Measurements from ENCODE around the gene TBL1XR1.
"Not testable (repeated sequence)": the region's sequence is repeated elsewhere in the genome, so short reads cannot be mapped to it uniquely, and the experiment has no call there.

TBL1XR1 gene

DNA sequence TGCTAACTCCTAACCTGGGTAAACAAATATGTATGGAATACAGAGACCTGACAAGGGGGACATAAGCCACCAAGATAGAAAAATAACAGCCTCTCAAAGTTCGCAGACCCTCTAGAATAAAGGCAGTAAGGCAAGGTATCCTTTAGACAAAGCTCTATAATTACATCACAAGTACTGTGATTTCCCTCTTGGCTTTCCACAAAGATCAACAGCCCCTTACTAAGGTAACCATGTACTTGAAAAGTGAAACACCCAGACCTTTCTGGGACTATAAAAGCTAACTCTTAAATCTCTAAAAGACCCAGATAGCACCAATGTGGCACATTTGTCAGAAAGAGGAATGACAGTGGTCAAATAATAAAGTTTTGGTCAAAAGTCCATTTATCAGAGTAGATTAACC, 51.9 kb downstream of the TBL1XR1 start:
- in situ Hi-C loops (cut with HindIII; ENCODE audit: low sequenced_read_pairs), result no loop called here

DNA sequence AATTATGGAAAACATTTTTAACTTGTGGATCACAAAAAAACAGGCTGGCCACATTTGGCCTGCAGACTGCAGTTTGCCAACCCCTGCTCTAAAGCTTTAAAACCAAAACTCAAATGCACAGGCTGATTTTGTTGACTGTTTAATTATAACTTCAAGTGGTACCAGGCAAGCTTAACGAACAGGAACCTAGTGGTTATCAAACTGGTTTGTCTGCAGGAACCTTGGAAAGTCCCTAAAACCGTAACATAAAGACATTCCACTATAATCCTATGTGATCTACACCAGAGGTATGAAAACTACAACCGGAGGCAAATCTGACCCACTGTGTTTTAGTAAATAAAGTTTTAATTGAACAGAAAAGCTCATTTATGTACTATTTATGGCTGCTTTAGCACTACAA, 52.4 kb downstream of the TBL1XR1 start:
- in situ Hi-C loops (cut with HindIII; ENCODE audit: low sequenced_read_pairs), result no loop called here

DNA sequence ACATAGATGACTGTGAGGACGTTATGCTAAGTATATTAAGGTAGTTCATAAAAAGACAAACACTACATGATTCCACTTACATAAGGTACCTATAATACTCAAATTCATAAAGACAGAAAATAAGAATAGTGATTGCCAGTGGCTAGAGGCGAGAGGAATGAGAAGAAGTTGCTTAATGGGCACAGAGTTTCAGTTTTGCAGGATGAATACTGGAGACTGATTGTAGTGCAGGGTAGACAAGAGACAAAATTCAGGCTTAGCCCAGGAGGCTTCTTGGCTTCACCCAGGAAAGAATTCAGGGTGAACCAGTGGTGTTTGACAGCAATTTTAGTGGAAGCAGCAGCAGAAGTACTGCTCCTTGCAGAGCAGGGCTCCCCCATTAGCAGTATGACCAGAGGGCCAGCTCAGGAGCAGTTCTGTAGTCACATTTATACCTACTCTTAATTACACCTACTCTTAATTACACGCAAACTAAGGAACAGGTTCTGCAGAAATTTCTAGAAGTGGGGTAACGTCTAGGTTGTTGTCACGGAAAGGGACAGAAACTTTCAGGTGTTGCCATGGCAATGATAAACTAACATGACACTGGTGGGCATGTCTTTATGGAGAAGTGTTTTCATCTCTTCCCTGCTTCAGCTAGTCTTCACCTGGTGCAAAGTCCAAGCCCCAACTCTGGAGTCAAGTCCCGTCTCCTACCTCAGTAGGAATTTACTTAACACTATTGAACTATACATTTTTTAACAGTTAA, 55.2 kb downstream of the TBL1XR1 start:
- in situ Hi-C loops (cut with HindIII; ENCODE audit: low sequenced_read_pairs), result no loop called here

DNA sequence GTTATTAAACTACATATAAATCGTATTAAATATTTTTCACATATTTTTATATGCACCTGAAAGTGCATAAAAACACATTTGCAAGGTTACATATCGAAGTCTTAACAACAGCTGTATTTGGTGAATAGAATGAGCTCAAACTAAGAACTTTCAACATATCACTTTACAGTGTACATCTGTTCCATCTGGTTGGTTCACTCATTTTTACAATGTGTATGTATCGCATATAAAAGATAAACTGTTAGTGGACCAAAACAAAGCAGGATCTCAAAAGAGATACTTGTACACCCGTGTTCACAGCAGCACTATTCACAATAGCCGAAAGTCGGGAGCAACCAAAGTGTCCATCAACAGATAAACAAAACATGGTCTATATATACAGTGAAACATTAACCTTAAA, 55.8 kb downstream of the TBL1XR1 start:
- in situ Hi-C loops (cut with HindIII; ENCODE audit: low sequenced_read_pairs), result no loop called here

DNA sequence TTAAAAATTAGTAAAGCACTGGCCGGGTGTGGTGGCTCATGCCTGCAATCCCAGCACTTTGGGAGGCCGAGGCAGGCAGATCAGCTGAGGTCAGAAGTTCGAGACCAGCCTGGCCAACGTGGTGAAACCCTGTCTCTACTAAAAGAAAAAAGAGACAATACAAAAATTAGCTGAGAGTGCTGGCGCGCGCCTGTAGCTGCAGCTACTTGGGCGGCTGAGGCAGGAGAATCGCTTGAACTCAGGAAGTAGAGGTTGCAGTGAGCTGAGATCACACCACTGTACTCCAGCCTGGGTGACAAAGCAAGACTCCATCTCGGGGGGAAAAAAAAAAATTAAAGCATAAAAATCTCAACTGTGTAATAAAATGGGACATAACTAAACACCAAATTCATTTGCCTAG, 58.1 kb downstream of the TBL1XR1 start:
- in situ Hi-C loops (cut with HindIII; ENCODE audit: low sequenced_read_pairs), result not testable (repeated sequence)

DNA sequence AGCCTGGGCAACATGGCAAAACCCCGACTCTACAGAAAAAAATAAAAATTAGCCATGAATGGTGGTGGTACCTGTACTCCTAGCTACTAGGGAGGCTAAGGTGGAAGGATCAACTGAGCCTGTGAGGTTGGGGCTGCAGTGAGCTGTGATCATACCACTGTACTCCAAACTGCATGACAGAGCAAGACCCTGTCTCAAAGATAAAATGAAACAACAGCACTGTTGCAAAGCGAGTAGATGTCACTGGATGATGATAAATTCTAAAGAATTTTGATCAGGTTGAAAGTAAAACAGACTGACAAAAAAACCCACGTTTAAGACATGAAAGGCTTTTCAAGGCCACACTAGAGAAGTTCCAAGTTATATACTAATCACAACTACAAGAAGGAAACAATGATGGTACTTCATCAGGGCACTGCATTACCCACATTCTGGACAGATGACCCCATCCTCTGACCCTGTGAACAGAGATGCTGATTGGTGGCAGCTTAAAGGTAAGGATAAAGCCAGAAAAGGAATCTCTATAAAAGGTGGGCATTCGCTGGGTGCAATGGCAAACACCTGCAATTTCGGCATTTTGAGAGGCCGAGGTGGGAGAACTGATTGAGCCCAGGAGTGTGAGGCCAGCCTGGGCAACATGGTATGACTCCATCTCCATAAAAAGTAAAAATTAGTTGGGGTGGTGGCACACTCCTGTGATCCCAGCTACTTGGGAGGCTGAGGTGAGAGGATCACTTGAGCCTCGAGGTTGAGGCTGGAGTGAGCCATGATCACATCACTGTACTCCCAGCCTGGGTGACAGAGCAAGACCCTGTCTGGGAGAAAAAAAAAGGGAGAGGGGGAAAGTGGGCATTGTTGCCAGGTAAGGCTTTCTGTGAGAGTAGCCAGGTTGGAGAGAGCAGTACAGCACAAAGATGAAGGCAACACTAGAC, 59.2 kb downstream of the TBL1XR1 start:
- in situ Hi-C loops (cut with HindIII; ENCODE audit: low sequenced_read_pairs), result no loop called here

DNA sequence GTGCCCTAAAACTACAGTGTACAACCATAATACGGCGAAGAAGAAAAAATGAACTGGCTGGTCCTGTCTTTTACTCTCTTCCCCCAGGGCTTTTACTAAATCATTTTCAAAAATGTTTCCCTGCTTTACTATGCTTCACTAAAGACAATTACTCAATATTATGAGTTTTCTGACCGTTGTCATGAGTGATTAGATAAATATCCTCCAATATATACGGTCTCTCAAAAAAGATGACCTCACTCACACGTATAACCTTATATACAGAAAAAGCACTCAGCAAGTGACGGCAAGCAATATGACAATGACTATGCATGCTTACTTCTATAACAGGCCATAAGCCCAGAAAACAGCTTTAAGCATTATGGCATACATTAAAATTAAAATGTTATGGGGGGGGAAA, 60.5 kb downstream of the TBL1XR1 start:
- in situ Hi-C loops (cut with HindIII; ENCODE audit: low sequenced_read_pairs), result no loop called here

DNA sequence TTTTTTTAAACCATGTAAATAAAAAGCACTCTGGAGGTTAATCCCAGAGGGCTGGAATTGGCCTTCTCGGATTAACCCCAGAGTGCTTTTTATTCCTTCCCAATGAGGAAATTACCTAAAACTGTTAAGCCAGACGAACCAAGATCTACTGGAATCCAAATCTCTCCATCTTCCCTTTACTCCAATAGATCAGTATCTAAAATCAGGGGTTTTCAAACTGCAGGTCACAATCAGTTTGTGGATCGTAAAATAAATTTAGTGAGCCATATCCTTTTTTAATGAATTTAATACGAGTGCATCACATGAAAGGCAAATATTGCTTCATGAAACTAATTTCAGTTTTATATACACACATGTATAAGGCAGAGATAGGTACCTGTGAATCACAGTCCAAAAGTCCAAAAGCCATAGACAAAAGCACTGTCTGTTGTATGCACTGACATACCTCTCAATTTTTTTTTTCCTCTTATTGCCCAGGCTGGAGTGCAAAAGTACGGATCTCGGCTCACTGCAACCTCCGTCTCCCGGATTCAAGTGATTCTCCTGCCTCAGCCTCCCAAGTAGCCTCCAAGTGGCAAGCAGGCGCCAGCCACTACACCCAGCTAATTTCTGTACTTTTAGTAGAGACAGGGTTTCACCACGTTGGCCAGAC, 61.3 kb downstream of the TBL1XR1 start:
- in situ Hi-C loops (cut with HindIII; ENCODE audit: low sequenced_read_pairs), result no loop called here

DNA sequence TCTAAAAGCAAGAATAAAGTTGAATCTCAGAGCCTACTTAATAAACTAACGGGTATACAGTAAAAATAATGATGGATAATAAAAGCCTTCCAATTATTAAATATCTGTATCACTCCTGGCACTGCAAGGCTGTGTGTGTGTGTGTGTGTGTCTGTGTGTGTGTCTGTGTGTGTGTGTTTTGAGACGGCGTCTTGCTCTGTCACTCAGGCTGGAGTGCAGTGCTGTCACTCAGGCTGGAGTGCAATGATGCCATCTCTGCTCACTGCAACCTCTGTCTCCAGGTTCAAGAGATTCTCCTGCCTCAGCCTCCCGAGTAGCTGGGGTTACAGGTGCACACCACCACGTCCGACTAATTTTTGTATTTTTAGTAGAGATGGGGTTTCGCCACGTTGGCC, 62.5 kb downstream of the TBL1XR1 start:
- in situ Hi-C loops (cut with HindIII; ENCODE audit: low sequenced_read_pairs), result no loop called here

DNA sequence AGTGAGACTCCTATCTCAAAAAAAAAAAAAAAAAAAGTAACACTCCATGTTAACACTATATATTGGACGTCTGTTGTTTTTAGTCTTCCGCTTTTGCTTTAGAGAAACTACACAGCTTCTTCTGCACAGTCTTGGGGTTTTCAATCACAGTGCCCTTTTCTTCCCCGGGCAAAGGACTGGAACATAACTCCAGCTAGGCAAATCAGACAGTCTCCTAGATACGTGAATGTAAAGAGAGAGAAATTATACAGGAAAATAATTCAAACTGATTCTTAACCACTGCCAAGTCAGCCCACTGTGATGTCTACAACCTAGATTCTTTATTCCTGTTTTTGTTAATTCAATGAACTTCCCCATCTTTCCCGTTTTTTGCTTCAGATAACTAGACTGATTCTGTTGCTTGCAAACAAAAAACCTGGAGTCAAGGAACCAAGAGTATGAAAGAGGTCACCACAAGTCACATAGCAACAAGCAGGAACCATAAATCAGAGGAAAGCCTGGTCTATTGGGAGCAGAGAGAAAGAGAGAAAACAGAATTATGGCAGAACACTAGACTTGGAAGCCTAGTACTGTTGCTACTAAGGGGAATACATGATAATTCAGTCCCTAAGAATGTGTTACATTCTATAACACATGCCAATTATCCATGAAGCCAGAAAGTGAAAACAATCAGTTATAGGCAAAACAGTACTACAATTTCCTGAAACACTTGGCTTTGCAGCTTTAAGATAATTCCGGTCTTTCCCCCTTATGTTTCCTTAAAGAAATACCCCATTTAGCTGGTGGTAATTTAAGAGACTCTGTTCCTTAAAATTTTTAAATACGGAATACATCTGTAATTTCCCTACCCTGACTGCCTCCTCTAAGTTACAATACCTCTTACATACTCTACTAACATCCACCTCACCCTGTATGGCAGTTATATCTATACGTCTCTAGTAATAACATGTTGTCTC, 63.1 kb downstream of the TBL1XR1 start:
- in situ Hi-C loops (cut with HindIII; ENCODE audit: low sequenced_read_pairs), result no loop called here

DNA sequence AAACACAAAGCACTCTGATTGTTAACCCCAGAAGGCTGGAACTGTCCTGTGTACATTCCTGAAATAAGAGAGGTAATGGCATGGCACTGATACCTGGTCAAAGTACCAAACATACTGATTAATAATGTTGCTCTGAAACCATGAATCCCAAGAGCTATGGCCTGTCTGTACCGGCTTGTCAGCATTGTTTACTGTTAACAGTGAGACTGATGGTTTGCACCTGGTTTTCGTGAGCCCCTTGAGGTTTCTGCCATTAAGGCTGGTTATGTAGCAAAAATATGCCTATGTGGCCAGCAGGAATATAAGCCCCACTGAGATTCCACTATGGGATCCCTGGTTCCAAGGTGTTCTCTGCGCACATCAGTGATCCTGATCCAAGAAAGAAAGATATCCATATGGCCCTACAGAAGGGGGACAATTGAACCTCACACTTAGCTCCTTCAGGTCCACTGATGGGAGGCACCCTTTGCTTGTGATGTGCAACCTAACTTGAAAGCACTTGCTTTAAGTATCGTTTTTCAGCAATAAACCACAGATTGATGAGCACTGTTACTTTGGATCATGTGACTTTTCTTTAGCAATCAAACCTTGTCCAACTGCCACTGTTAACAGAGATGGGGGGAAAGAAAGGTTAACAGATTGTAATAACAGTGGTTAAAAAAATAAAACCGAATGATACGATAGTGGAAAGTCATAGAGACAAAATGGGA, 65.2 kb downstream of the TBL1XR1 start:
- in situ Hi-C loops (cut with HindIII; ENCODE audit: low sequenced_read_pairs), result no loop called here

DNA sequence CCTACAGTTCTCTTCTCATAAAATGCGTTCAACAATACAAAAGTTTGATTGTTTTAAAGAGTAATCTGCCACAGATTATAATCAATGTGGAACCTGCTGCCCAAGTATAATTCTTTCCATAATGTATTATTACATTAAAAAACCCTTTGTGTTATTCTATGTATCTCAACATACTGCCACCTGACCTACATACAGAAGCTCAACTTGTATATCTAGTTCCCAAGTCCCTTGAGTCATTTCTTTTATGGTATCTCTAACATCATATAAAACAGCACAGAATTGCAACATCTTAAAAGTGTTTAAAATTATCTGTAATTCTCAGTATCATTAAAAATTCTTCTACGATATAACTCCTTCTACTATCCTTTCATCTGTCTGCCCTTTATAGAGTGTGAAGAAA, 70.3 kb downstream of the TBL1XR1 start:
- in situ Hi-C loops (cut with HindIII; ENCODE audit: low sequenced_read_pairs), result no loop called here

DNA sequence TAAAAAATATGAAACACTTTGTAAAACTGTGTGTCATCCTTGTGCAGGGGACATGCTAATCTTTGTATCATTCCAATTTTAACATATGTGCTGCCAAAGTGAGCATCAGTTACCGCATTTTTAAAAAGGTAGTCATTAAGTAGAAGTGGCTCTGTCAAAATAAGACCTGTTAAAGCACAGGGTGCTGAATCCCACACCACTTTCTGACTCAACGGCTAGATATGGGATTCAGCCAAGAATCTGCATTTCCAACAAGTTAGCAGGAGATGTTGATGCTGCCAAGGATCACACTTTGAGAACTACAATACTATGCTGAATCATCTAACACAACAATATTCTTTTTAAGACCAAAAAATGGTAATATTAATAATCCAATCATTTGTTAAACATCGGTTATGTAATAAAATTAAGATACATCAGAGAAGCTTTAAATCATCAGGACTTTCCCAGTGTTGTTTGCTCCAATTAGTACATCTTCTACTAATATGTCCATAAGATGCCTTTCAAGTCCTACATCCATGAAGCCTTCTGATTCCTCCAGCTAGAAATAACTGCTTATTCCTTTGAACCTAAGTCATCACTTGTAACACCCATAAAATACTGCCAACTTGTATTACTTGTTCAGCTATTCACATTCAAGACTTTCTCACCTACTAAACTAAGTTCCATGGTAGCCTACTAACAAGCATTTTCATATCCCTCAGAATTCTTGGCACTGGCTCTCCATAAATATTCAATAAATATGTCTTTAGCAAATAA, 71.1 kb downstream of the TBL1XR1 start:
- in situ Hi-C loops (cut with HindIII; ENCODE audit: low sequenced_read_pairs), result no loop called here

DNA sequence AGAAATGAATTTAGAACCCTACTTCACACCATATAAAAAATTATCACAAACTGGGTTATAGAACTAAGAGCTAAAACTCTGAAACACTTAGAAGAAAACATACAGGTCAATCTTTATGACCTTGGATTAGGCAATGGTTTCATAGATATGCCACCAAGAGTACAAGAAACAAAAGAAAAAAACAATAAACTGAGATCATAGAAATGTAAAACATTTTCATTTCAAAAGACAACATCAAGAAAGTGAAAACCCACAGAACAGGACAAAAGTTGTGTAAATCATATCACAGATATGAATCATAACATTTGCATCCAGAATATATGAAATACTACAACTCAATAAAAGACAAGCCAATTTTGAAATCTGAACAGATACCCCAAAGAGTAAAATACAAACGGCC, 72.4 kb downstream of the TBL1XR1 start:
- in situ Hi-C loops (cut with HindIII; ENCODE audit: low sequenced_read_pairs), result no loop called here

DNA sequence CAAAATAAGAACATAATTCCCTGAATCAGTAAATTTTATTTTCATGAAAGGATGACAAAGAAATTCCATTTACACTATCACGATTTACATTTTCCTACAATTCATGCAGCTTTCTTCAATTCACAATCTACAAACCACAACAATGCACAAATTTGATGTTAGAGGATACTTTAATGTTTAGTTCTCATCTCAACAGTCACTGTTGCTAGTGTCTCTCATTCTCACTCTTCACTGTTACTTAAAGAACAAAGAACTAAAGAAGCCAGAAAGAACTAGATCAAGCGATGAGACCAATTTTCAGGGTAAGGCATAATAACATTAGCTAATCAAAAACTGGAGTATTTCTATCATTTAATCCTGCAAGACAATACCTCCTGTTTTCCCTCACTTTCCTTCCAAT, 73.5 kb downstream of the TBL1XR1 start:
- in situ Hi-C loops (cut with HindIII; ENCODE audit: low sequenced_read_pairs), result no loop called here

DNA sequence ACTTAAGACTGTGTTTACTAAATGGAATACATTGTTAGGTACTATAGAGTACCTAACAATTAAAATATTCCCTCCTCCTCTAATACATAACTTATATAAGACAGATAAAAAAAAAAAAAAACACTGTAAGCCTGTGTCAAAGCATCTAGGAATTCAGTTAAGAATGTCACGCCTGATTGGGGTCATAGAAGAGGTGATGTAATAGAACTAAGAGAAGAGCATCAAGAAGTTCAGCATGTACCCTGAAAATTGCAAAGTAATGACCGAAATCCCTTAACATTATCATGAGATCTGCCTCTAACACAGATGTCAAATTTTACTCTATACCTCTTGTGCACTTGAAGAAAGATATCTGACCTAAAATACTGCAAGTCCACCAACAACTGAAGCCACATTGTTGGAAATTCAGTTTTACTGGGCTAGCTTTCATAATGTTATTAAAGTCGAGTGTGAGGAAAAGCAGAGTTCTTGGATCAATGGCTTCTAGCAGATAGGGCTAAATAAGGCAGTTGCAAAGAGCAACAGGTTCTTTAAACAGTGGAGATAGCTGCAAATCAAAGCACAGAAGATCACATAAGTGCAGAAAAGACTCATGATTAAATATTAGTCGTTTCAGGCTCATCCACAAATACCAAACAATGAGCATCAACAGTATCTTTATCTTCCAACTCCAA, 75.0 kb downstream of the TBL1XR1 start:
- in situ Hi-C loops (cut with HindIII; ENCODE audit: low sequenced_read_pairs), result no loop called here

DNA sequence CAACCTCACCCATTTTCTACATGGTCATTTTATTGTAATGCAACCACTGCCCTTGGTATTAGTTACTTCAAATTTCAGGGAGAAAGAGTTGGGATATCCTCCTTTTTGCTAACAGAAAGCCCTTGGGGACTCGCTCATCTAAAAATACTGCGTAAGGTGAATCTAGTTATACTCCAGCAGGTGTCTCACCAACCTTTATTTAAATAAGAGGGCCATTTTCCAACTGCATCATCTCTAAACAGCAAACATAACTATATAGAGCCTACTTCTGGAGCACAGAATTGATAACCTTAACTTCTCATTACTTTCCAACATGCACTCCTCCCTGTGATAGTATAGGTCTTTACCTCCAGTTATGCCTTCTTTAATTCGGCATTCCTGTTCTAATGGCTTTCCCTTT, 77.5 kb downstream of the TBL1XR1 start:
- in situ Hi-C loops (cut with HindIII; ENCODE audit: low sequenced_read_pairs), result no loop called here

DNA sequence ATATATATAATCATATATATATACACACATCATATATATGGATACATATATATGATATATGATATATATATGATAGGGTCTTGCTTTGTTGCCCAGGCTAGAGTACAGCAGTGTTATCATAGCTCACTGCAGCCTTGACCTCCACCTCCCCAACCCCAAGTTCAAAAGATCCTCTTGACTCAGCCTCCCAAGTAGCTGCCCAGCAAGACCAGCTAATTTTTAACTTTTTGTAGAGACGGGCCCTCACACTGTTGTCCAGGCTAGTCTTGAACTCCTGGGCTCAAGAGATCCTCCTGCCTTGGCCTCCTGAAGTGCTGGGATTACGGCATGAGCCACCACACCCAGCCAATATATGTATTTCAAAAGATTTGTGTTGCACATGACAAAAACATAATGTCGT, 83.0 kb downstream of the TBL1XR1 start:
- in situ Hi-C loops (cut with HindIII; ENCODE audit: low sequenced_read_pairs), result no loop called here

DNA sequence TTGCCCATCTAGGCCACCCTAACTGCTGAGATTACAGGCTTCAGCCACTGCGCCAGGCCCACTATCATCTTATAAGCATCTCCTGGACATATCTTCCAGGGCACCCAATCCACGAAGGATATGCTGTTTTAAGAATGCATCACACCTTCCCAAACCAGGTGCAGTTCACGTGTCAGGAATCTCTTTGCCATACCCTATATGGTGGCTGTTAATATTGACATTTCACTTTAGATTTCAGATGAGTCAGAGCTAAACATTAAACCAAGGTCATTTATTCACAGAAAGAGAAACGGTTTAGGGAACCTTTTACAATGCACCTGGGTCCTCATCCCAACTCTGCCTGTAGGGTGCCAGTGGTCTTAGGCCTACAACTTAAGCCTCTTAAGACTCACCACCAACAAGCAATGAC, 85.7 kb downstream of the TBL1XR1 start:
- in situ Hi-C loops (cut with HindIII; ENCODE audit: low sequenced_read_pairs), result no loop called here

Measured in DLD1 (cell line).